B cell (primary cell): ENCODE results near the gene FRMPD4.

ENCODE experiments used
- CTCF ChIP-seq: fragments of 200-600 bp; IDR thresholded peaks from one replicate; pipeline ENCODE4 v1.8.0; 2022; ENCODE audit warnings: antibody characterized with exemption, mild to moderate bottlenecking
- EZH2 ChIP-seq: IDR thresholded peaks from 2 replicates; pipeline ENCODE4 v1.6.1; 2012; ENCODE audit warnings: borderline replicate concordance, low read depth, mild to moderate bottlenecking, moderate library complexity, low read length; ENCODE audit not compliant: insufficient read depth, poor library complexity, severe bottlenecking

GRCh38 chrX:12447448-12448064 is 309.3 kb downstream of the FRMPD4 start:
- TF ChIP-seq CTCF = no peak
- no peak for TF ChIP-seq EZH2
